GM11168 (cell line): ENCODE measurements around the gene HAP1.
"Not testable (repeated sequence)": the region's sequence is repeated elsewhere in the genome, so short reads cannot be mapped to it uniquely, and the experiment has no call there.

ENCODE experiments used
- in situ Hi-C: fragments of 300-500 bp; cut with MboI; formaldehyde crosslinking; loops from one replicate; pipeline ENCODE4 v1.12.0; 2022; ENCODE audit warnings: low sequenced_read_pairs; ENCODE audit not compliant: unreplicated experiment

HAP1 gene, protein sequence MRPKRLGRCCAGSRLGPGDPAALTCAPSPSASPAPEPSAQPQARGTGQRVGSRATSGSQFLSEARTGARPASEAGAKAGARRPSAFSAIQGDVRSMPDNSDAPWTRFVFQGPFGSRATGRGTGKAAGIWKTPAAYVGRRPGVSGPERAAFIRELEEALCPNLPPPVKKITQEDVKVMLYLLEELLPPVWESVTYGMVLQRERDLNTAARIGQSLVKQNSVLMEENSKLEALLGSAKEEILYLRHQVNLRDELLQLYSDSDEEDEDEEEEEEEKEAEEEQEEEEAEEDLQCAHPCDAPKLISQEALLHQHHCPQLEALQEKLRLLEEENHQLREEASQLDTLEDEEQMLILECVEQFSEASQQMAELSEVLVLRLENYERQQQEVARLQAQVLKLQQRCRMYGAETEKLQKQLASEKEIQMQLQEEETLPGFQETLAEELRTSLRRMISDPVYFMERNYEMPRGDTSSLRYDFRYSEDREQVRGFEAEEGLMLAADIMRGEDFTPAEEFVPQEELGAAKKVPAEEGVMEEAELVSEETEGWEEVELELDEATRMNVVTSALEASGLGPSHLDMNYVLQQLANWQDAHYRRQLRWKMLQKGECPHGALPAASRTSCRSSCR

GRCh38 chr17:41734139-41734948, at the start of gene HAP1:
Gene HAP1, minus strand, starts transcription at chr17:41734643. Its CDS starts 9 bp downstream, at chr17:41734634.
- in situ Hi-C loops, result no loop called here

DNA sequence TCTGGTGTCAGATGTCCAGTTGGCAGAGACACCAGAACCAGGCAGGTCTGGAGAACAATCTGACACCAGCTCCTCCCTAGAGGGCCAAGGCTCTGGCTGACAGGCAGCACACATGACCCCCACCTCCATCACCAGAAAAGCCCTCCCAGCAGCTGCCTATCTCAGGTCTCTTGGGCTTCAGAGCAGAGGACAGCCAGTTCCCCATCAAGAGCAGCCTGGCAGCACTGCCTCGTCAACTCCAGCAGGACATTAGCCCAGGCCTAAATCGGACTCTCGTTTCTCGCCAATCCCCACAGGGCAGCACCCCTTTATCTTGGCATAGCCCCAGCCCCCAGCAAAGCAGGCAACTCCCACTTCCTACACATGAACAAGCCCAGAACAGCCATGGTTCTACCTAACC, 47.7 kb upstream of the HAP1 start:
- in situ Hi-C loops, result no loop called here

- in situ Hi-C loops, result no loop called here
Measured at GRCh38 chr17:41781404-41782110, 47.1 kb upstream of the HAP1 start.

DNA sequence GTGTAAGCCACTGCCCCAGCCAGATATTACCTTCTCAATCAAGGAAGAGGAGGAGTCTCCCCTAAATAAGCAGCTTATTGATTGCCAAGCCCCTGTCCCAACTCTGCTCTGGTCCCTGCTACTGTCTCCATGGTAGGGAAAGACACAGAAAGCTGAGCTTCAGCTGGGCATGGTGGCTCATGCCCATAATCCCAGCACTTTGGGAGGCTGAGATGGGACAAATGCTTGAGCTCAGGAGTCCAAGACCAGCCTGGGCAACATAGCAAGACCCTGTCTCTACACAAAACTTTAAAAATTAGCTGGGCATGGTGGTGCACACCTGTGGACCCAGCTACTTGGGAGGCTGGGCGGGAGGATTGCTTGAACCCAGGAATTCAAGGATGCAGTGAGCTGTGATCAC, 45.5 kb upstream of the HAP1 start:
- in situ Hi-C loops, result no loop called here

- in situ Hi-C loops, result no loop called here
Measured at GRCh38 chr17:41777574-41778188, 43.2 kb upstream of the HAP1 start.

DNA sequence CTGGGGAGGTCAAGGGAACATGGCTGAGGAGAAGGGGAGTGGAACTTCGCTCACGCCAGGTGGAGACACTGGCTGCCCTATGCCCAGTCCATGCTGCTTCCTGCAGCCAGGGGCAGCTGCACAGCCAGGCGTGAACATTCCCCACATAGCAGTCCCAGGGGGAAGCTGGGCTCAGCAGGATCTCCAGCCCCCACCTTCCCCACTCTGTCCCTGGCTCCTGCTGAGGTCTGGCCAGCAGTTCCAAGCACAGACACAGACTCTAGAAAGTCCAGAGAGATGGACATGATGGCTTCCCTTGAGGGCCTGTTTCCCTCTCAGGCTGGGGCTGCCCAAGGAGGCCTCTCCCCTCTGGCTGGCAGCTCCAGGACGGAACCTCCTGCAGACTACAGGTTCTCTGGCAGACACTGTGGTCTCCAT, 42.7 kb upstream of the HAP1 start:
- in situ Hi-C loops, result no loop called here

DNA sequence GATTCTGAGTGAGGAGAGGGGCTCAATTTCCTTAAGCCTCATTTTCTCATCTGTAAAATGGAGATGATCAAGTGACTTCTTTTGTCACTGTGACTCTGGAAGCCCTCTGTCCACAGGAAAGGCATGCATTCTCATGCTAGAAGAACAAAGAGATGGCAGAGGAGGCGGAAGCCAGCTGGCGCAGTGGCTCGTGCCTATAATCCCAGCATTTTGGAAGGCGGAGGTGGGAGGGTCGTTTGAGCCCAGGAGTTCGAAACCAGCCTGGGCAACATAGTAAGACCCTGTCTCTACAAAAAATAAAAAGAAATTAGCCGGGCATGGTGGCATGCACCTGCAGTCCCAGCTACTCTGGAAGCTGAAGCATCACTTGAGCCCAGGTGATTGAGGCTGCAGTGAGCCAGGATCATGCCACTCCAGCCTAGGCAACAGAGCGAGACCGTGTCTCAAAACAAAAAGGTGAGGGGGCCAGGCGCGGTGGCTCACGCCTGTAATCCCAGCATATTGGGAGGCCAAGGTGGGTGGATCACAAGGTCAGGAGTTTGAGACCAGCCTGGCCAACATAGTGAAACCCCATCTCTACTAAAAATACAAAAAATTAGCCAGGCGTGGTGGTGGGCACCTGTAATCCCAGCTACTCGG, 41.9 kb upstream of the HAP1 start:
- in situ Hi-C loops, result not testable (repeated sequence)

GRCh38 chr17:41775394-41776226, 41.2 kb upstream of the HAP1 start:
- in situ Hi-C loops, result no loop called here

GRCh38 chr17:41773731-41774193, 39.3 kb upstream of the HAP1 start:
- in situ Hi-C loops, result no loop called here

DNA sequence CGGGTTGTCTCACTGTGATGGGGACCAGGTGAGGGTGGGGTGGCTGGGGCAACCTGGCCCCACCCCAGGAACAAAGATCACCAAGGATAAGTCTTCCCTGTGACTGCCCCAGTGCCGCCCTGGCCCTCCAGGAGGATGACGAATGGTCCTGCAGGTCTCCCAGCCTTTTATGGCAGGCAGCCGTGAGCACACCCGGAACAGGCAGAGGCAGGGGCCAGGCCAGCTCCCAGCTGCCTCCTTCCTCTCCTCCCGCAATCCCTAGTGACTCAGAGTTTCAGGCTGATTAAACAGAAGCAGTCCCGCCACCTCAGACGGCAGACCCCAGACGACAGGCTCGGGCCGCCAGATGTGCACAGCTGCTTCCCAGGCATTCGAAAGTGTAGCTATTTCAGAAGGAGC, 38.7 kb upstream of the HAP1 start:
- in situ Hi-C loops, result no loop called here

DNA sequence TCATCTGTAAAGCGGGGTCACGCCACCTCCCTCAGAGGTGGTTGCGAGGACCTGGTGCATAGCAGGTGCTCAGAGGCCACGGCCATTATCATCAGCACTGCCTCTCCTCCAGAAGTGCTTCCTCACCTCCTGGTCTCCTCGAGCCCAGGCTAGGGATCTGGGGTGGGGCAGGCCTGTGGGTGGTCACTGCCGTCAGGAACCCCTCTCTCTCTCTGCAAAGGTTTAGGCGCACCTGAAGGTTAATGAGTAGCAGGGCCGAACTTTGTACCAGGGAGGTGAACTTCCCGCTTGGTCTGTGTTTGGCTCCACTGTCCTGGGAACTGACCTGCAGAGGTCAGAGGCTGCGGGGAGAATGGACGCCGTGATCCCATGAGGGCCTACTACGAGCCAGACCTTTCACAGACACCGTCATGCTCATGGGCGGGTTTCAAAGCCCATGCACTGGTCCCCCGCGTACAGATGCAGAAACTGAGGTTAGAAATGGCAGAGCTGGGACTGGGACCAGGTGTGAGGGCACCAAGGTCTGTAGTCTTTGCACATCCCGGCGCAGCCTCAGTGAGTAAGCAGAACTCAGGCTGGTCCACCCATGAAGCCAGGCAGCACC, 38.2 kb upstream of the HAP1 start:
- in situ Hi-C loops, result no loop called here

DNA sequence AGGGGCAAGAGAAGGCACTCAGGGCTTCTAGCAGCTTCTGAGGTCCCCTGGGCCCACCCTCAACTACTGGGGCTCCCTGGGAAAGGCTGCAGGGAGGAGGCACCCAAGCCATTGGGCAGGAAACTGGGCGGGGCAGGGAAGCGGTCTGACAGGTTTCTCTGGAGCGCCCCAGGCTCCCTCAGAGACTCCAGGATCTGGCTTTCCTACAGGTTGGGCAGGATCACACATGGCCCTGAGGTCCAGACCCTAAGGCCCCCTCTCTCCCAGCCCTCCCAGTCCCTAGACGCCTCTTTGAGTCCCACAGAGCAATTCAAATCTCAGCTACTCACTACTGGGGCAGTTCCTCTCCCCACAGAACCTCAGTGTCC, 37.8 kb upstream of the HAP1 start:
- in situ Hi-C loops, result no loop called here

GRCh38 chr17:41771389-41772206, 37.2 kb upstream of the HAP1 start:
- in situ Hi-C loops, result no loop called here

DNA sequence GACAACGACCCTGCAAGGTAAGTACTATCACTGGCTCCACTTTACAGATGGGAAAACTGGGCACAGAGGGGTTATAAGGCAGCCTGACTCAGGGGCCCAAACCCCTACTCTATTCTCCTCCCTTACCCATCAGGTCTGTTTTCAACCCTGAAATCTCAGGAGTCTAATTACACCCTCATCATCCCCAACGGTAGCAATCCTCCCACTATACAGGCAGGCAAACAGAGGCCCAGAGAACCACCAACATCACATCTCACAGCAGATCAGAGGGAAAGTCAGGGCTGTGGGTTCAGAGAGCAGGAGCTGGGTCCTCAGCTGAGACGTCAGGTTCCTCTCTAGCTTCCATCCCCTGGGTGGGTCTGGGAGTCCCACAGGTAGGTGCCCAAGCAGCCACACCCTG, 35.5 kb upstream of the HAP1 start:
- in situ Hi-C loops, result no loop called here

- in situ Hi-C loops, result no loop called here
Measured at GRCh38 chr17:41769346-41769862, 35.0 kb upstream of the HAP1 start.

GRCh38 chr17:41768682-41769288, 34.3 kb upstream of the HAP1 start:
- in situ Hi-C loops, result no loop called here
